NCI-H2196 (cell line): ENCODE data around the gene GNB1L.
"Not testable (repeated sequence)": the region's sequence is repeated elsewhere in the genome, so short reads cannot be mapped to it uniquely, and the experiment has no call there.

Experiments
- DNase-seq: peaks from one replicate; lab custom pipeline; 2025; ENCODE audit not compliant: unreplicated experiment; lab: John Stamatoyannopoulos, UW

The GNB1L gene

GRCh38 chr22:19846620-19847344 lies 7.9 kb downstream of the GNB1L start:
- no peak for DNase-seq

GRCh38 chr22:19845054-19845722 lies 9.5 kb downstream of the GNB1L start:
- DNase-seq = no peak

- no peak for DNase-seq
Measured at GRCh38 chr22:19844377-19845053, 10.2 kb downstream of the GNB1L start.

- DNase-seq = no peak
Measured at GRCh38 chr22:19843857-19844376, 10.8 kb downstream of the GNB1L start.

GRCh38 chr22:19843107-19843856 lies 11.4 kb downstream of the GNB1L start:
- no peak for DNase-seq

- no peak for DNase-seq
Measured at GRCh38 chr22:19842393-19843106, 12.1 kb downstream of the GNB1L start.

GRCh38 chr22:19841641-19842392 lies 12.9 kb downstream of the GNB1L start:
- no peak for DNase-seq

GRCh38 chr22:19840955-19841640 lies 13.6 kb downstream of the GNB1L start:
- DNase-seq = no peak

GRCh38 chr22:19840059-19840458 lies 14.6 kb downstream of the GNB1L start:
- DNase-seq = no peak

GRCh38 chr22:19837915-19838314 lies 16.8 kb downstream of the GNB1L start:
- no peak for DNase-seq

GRCh38 chr22:19836512-19836911 lies 18.2 kb downstream of the GNB1L start:
- no peak for DNase-seq

GRCh38 chr22:19834599-19834998 lies 20.1 kb downstream of the GNB1L start:
- DNase-seq = no peak

- DNase-seq = not testable (repeated sequence)
Measured at GRCh38 chr22:19833327-19833726, 21.3 kb downstream of the GNB1L start.

GRCh38 chr22:19832476-19833108 lies 22.1 kb downstream of the GNB1L start:
- DNase-seq = no peak

- not testable (repeated sequence) for DNase-seq
Measured at GRCh38 chr22:19831979-19832378, 22.7 kb downstream of the GNB1L start.

GRCh38 chr22:19831016-19831415 lies 23.7 kb downstream of the GNB1L start:
- no peak for DNase-seq

GRCh38 chr22:19828035-19828401 lies 26.7 kb downstream of the GNB1L start:
- DNase-seq = no peak

GRCh38 chr22:19827341-19828034 lies 27.2 kb downstream of the GNB1L start:
- no peak for DNase-seq
